Stomach (tissue), 4 donors: ENCODE measurements around the gene MAST3.

ENCODE experiments used
- EP300 ChIP-seq: sonication (generic); formaldehyde crosslinking; IDR thresholded peaks from one replicate; pipeline ENCODE4 v1.6.1; 2017; ENCODE audit warnings: antibody characterized with exemption
- POLR2A ChIP-seq, 4 donors: fragments of 450-650 bp; IDR thresholded peaks; one replicate each; pipeline ENCODE4 v1.6.1; 2016; ENCODE audit warnings: antibody characterized with exemption in 4 of 4, control low read depth in 2 of 4, mild to moderate bottlenecking in 1 of 4, moderate library complexity in 1 of 4
- POLR2AphosphoS5 ChIP-seq, 3 donors: sonication (generic); formaldehyde crosslinking; IDR thresholded peaks; one replicate each; pipeline ENCODE4 v1.6.1; 2016; ENCODE audit warnings: antibody characterized with exemption in 3 of 3
- TF ChIP-seq, protein P1 (sequence below), 7 experiments: fragments of 450-650 bp in 4 of 7; fragments of 200-600 bp in 3 of 7; sonication (generic) in 3 of 7; IDR thresholded peaks; one replicate each; pipeline ENCODE4 v1.5.1; 2016 to 2019; ENCODE audit warnings: antibody characterized with exemption in 7 of 7, control low read depth in 2 of 7, mild to moderate bottlenecking in 1 of 7

DNA sequence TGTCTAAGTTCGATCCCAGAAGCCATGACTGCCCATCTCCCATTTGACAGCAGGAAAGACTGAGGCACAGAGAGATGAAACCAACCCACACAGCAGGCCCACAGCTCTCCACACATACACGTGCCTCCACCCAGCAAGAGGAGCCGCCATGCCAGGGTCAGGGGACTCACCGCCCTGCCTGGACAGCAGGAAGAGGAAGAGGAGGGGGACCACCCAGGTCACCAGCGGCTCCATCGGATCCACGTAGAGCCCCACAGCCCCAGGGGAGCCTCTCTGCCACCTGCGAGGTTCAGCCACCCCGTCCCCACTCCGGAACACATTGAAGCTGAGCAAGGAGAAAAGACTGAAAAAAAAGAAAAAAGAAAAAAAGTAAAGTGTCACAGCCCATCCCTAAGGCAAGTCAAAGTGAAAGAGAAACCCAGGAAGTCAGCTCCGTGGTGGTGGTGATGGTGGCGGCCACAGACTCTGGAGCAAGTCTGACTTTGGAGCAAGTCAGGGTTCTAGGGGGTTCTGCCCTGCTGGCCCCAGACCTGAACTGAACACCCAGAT, 10.9 kb upstream of the MAST3 start, which contains the start of gene IL12RB1:
- TF ChIP-seq EP300 (no peak), POLR2A (IDR thresholded peaks at IDR 0.05) (no peak), POLR2AphosphoS5 (IDR thresholded peaks at IDR 0.05) (no peak)
- TF ChIP-seq, protein P1, sequence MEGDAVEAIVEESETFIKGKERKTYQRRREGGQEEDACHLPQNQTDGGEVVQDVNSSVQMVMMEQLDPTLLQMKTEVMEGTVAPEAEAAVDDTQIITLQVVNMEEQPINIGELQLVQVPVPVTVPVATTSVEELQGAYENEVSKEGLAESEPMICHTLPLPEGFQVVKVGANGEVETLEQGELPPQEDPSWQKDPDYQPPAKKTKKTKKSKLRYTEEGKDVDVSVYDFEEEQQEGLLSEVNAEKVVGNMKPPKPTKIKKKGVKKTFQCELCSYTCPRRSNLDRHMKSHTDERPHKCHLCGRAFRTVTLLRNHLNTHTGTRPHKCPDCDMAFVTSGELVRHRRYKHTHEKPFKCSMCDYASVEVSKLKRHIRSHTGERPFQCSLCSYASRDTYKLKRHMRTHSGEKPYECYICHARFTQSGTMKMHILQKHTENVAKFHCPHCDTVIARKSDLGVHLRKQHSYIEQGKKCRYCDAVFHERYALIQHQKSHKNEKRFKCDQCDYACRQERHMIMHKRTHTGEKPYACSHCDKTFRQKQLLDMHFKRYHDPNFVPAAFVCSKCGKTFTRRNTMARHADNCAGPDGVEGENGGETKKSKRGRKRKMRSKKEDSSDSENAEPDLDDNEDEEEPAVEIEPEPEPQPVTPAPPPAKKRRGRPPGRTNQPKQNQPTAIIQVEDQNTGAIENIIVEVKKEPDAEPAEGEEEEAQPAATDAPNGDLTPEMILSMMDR (IDR thresholded peaks at IDR 0.05) = no peak
